Measurements from ENCODE around the gene KIAA0319L. TPM values are rescaled to one million over a fixed set of nuclear protein-coding genes. Genes with fewer than 3 reads are reported as not detected.

KIAA0319L gene
- total RNA-seq, 1 experiment from 2014 or later, result 46.4 TPM

GRCh38 chr1:35408925-35409324 lies 148.3 kb downstream of the KIAA0319L start:
- peaks cover 43 to 68% (median 60%) of the 10 kb centered on the region in 3 experiments for H3K36me3 Mint-ChIP-seq (ENCODE audit: insufficient read depth in 1 of 3, low read depth in 3 of 3)

More at GRCh38 chr1:35408925-35409324, 148.3 kb downstream of the KIAA0319L start:
- H2BK15ac ChIP-seq (ENCODE audit: low read depth, low read length), result no peak overlapping the region
- no peak overlapping the region for H2AFZ ChIP-seq (ENCODE audit: low read length)
- H3T11ph ChIP-seq (ENCODE audit: low read length), result no peak overlapping the region
- H3K23ac ChIP-seq (ENCODE audit: insufficient read length, low read depth, low read length), result no peak overlapping the region
- no peak overlapping the region for H2BK20ac ChIP-seq (ENCODE audit: low read depth, low read length, poor library complexity, severe bottlenecking)
- H3K18ac ChIP-seq (ENCODE audit: insufficient read length, low read depth, low read length), result no peak overlapping the region
- no peak overlapping the region for H3K4ac ChIP-seq (ENCODE audit: low read depth, low read length)
- H3K14ac ChIP-seq (ENCODE audit: insufficient read depth, low read length), result no peak overlapping the region
- H3K9me3 ChIP-seq (ENCODE audit: control insufficient read depth, low read depth, low read length), result no peaks in the 10 kb centered on the region
- H2AK5ac ChIP-seq (ENCODE audit: insufficient read length, low read length), result no peak overlapping the region
- no peak overlapping the region for H3K9ac ChIP-seq (ENCODE audit: extremely low read depth, insufficient read length, low read length)
- H3K56ac ChIP-seq (ENCODE audit: insufficient read length, low read depth, low read length), result no peak overlapping the region
- no peak overlapping the region for H4K5ac ChIP-seq (ENCODE audit: insufficient read length, low read depth, low read length)
- no CpG with 5 or more reads among the region's 1 CpG for WGBS (ENCODE audit: extremely low coverage, insufficient read length, low lambda C conversion rate)
- no peak overlapping the region for H4K8ac ChIP-seq (replicated peaks; ENCODE audit: insufficient read length, low read depth, low read length)
- H4K20me1 ChIP-seq (ENCODE audit: control insufficient read depth, insufficient read depth, insufficient read length), result no peaks in the 10 kb centered on the region
- Mint-ChIP-seq H3K9me3 (peaks cover 0 to 3% of the 10 kb centered on the region in 2 experiments; a peak in 2 of 5 replicates), H3K27me3 (ENCODE audit: low read depth) (no peaks in the 10 kb centered on the region), H3K27ac (no peak overlapping the region), H3K4me1 (peaks cover 8 to 11% of the 10 kb centered on the region in 2 experiments), H3K4me3 (no peak overlapping the region)
- no peaks in the 10 kb centered on the region for H3K23me2 ChIP-seq (ENCODE audit: insufficient read length, low read depth, low read length, poor library complexity, severe bottlenecking)
- H3K27me3 ChIP-seq (ENCODE audit: insufficient read depth, low read length), result no peaks in the 10 kb centered on the region
- H2BK12ac ChIP-seq (ENCODE audit: insufficient read length, low read depth, low read length), result no peak overlapping the region
- no peak overlapping the region for H2BK120ac ChIP-seq (ENCODE audit: low read depth, low read length, poor library complexity, severe bottlenecking)
- no peak overlapping the region for H4K91ac ChIP-seq (ENCODE audit: insufficient read length, low read depth, low read length)
- no peak for TF ChIP-seq CTCF (conservative IDR thresholded peaks at IDR 0.05)
- H3K4me1 ChIP-seq (ENCODE audit: insufficient read depth, low read length), result no peaks in the 10 kb centered on the region
- H3K79me2 ChIP-seq (ENCODE audit: insufficient read depth, low read length), result no peaks in the 10 kb centered on the region
- no peak overlapping the region for H3K27ac ChIP-seq (ENCODE audit: insufficient read length, low read depth, low read length)
- H2BK5ac ChIP-seq (ENCODE audit: insufficient read length, low read length), result no peak overlapping the region
- H3K4me2 ChIP-seq (ENCODE audit: insufficient read depth, insufficient read length, low read length), result no peak overlapping the region
- no peak for DNase-seq
- no peaks in the 10 kb centered on the region for H3K79me1 ChIP-seq (ENCODE audit: insufficient read depth, low read depth, low read length, poor library complexity, severe bottlenecking)

All from H9 (cell line).